Erythroblast (primary cell): Measurements from ENCODE around the gene RARB.

Experiments
- GATA1 ChIP-seq: IDR thresholded peaks from 2 replicates; pipeline ENCODE4 v1.6.1; 2011; ENCODE audit warnings: low read depth, mild to moderate bottlenecking, control low read depth, low read length, moderate library complexity
- POLR2A ChIP-seq: IDR thresholded peaks from 2 replicates; pipeline ENCODE4 v1.6.1; 2011; ENCODE audit warnings: mild to moderate bottlenecking, low read length

- TF ChIP-seq POLR2A = no peak
- TF ChIP-seq GATA1 = no peak
These were observed 47.0 kb upstream of the RARB start for GRCh38 chr3:25381083-25381482.
